Fibroblast of skin of abdomen (primary cell): ENCODE measurements around the gene YPEL2.
"Not testable (repeated sequence)": the region's sequence is repeated elsewhere in the genome, so short reads cannot be mapped to it uniquely, and the experiment has no call there.

Experiments
- DNase-seq: peaks from one replicate; pipeline ENCODE4 v3.0.0-alpha.2; 2013

Gene YPEL2

GRCh38 chr17:59409336-59410048, 78.0 kb downstream of the YPEL2 start:
- no peak for DNase-seq

- DNase-seq = no peak
Observed at GRCh38 chr17:59410049-59410437, 78.6 kb downstream of the YPEL2 start.

- not testable (repeated sequence) for DNase-seq
Observed at GRCh38 chr17:59412431-59412830, 81.0 kb downstream of the YPEL2 start.

- DNase-seq = no peak
Observed at GRCh38 chr17:59413014-59413766, 81.7 kb downstream of the YPEL2 start.

- DNase-seq = no peak
Observed at GRCh38 chr17:59415397-59415796, 83.9 kb downstream of the YPEL2 start.

- DNase-seq = no peak
Observed at GRCh38 chr17:59416184-59416583, 84.7 kb downstream of the YPEL2 start.

- DNase-seq = no peak
Observed at GRCh38 chr17:59417452-59417851, 86.0 kb downstream of the YPEL2 start.

- no peak for DNase-seq
Observed at GRCh38 chr17:59418732-59419166, 87.3 kb downstream of the YPEL2 start.

GRCh38 chr17:59420901-59421300, 89.4 kb downstream of the YPEL2 start:
- DNase-seq = no peak

GRCh38 chr17:59421722-59422121, 90.3 kb downstream of the YPEL2 start:
- DNase-seq = no peak

GRCh38 chr17:59423137-59423724, 91.8 kb downstream of the YPEL2 start:
- DNase-seq = peak; percentile 78

GRCh38 chr17:59423903-59424302, 92.4 kb downstream of the YPEL2 start:
- DNase-seq = no peak

GRCh38 chr17:59424331-59424730, 92.9 kb downstream of the YPEL2 start:
- DNase-seq = no peak

GRCh38 chr17:59425085-59425931, 93.9 kb downstream of the YPEL2 start:
- DNase-seq = peak; percentile 81

- DNase-seq = no peak
Observed at GRCh38 chr17:59426031-59426430, 94.6 kb downstream of the YPEL2 start.

GRCh38 chr17:59427425-59427921, 96.0 kb downstream of the YPEL2 start:
- peak; percentile 60 for DNase-seq

- DNase-seq = peak; percentile 29
Observed at GRCh38 chr17:59427996-59428395, 96.5 kb downstream of the YPEL2 start.

- DNase-seq = no peak
Observed at GRCh38 chr17:59428916-59429485, 97.5 kb downstream of the YPEL2 start.

- DNase-seq = no peak
Observed at GRCh38 chr17:59431601-59432000, 100.1 kb downstream of the YPEL2 start.

GRCh38 chr17:59432657-59433056, 101.2 kb downstream of the YPEL2 start:
- DNase-seq = no peak

- DNase-seq = no peak
Observed at GRCh38 chr17:59433586-59433985, 102.1 kb downstream of the YPEL2 start.

GRCh38 chr17:59434429-59434828, 103.0 kb downstream of the YPEL2 start:
- no peak for DNase-seq
